Measurements from ENCODE around the gene NEAT1. TPM values are rescaled to one million over a fixed set of nuclear protein-coding genes. Genes with fewer than 3 reads are reported as not detected.
A peak's percentile ranks its signal among the peaks of the same experiment; 100 is the strongest.

The NEAT1 gene
- total and polyA plus RNA-seq, 9 of the 15 experiments (the other 6 are each of a cell fraction or from before 2014, with no cell fraction given) = 20.1 to 389 (median 62.8) TPM

DNA sequence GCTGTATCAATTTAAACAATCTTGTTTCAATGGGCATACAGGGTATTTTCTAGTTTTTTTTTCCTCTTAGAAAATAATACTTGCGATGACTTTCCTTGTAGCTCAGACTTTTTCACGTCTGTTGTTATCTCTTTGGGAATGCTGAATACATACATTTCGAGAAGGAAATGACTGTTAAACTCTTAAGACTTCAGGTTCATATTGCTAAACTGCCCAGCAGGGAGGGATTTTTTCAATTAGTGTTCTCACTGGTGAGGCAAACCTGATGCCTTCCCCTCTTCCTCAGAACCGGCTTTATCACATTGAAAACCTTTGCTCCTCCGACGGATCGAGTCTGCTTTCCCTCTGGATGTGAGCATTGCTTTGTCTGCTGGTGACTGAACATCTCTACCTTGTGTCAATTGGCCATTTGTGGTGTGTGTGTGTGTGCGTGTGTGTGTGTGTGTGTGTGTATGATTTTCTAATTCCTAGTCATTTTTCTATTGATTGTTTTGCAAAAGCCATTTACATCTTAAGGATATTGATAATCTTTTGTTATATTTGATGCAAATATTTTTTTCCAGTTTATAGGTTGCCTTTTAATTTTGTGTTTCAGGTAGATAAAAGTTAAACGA lies 6.6 kb downstream of the NEAT1 start (continued):
- TF ChIP-seq ZBTB43 (CRISPR knock-in tag; IDR thresholded peaks at IDR 0.05) (no peak), MYNN (IDR thresholded peaks at IDR 0.05) (no peak; the same call in 1 of the 2 replicates), MYNN (CRISPR knock-in tag; IDR thresholded peaks at IDR 0.05) (no peak), RERE (CRISPR knock-in tag; IDR thresholded peaks at IDR 0.05; ENCODE audit: borderline replicate concordance) (no peak), MBD2 (IDR thresholded peaks at IDR 0.05; ENCODE audit: borderline replicate concordance, low read depth) (no peak), MAFG (tag; conservative IDR thresholded peaks at IDR 0.05) (no peak), NR2C2 (CRISPR knock-in tag; IDR thresholded peaks at IDR 0.05) (no peak), NR2C2 (tag; IDR thresholded peaks at IDR 0.05) (no peak), DMBX1 (CRISPR knock-in tag; IDR thresholded peaks at IDR 0.05; ENCODE audit: borderline replicate concordance) (no peak), BRD9 (IDR thresholded peaks at IDR 0.05; ENCODE audit: low read depth, partially characterized antibody) (peak; percentile 30), AFF1 (IDR thresholded peaks at IDR 0.05; ENCODE audit: low read depth in 1 of 2, partially characterized antibody in 2 of 2) (peak; percentile 63 to 88), FOXA3 (CRISPR knock-in tag; conservative IDR thresholded peaks at IDR 0.05 in 1 of 2, IDR thresholded peaks at IDR 0.05 in 1 of 2) (no peak), RFX1 (IDR thresholded peaks at IDR 0.05) (no peak), CBFA2T3 (IDR thresholded peaks at IDR 0.05) (no peak), KLF10 (CRISPR knock-in tag; IDR thresholded peaks at IDR 0.05) (no peak)
- TF ChIP-seq, protein P1, sequence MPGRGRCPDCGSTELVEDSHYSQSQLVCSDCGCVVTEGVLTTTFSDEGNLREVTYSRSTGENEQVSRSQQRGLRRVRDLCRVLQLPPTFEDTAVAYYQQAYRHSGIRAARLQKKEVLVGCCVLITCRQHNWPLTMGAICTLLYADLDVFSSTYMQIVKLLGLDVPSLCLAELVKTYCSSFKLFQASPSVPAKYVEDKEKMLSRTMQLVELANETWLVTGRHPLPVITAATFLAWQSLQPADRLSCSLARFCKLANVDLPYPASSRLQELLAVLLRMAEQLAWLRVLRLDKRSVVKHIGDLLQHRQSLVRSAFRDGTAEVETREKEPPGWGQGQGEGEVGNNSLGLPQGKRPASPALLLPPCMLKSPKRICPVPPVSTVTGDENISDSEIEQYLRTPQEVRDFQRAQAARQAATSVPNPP (IDR thresholded peaks at IDR 0.05; ENCODE audit: borderline replicate concordance, insufficient read depth, insufficient read length) = no peak

Measured in K562 (cell line).